A673 (cell line): Measurements from ENCODE around the gene ANKS1B.

ENCODE experiments used
- CTCF ChIP-seq: fragments of 300-800, 200-600 bp; sonication (generic); conservative IDR thresholded peaks from 2 replicates; pipeline ENCODE4 v1.5.1; 2017; ENCODE audit warnings: low read depth, mild to moderate bottlenecking, antibody characterized with exemption, low read length, moderate library complexity, mixed read lengths
- EZH2 ChIP-seq: fragments of 200-600 bp; sonication (generic); IDR thresholded peaks from 2 replicates; pipeline ENCODE4 v1.6.1; 2017; ENCODE audit warnings: borderline replicate concordance, low read depth, mild to moderate bottlenecking, mixed read lengths, antibody characterized with exemption, low read length; ENCODE audit not compliant: poor library complexity, severe bottlenecking

GRCh38 chr12:99110868-99111267, 873.9 kb downstream of the ANKS1B start:
- TF ChIP-seq CTCF, result no peak
- TF ChIP-seq EZH2, result no peak
